K562 (cell line): ENCODE data around the gene VWA1. TPM values are rescaled to one million over a fixed set of nuclear protein-coding genes. Genes with fewer than 3 reads are reported as not detected.

Experiments used
- BACH1 ChIP-seq: fragments of 200-800 bp; sonication (Bioruptor generic); IDR thresholded peaks from 2 replicates; pipeline ENCODE4 v1.6.1; 2016; ENCODE audit warnings: missing genetic modification characterization, missing compliant biosample characterization
- DDX20 ChIP-seq: fragments of 450-650 bp; IDR thresholded peaks from 2 replicates; pipeline ENCODE4 v1.6.1; 2016; ENCODE audit warnings: missing genetic modification characterization, low read depth, mild to moderate bottlenecking, missing compliant biosample characterization, moderate library complexity
- DIDO1 ChIP-seq: fragments of 450-650 bp; IDR thresholded peaks from 2 replicates; pipeline ENCODE4 v1.6.1; 2016; ENCODE audit warnings: low read depth, missing biosample characterization, missing genetic modification characterization
- E2F3 ChIP-seq: fragments of 250-450 bp; sonication (Bioruptor Pico); IDR thresholded peaks from 2 replicates; pipeline ENCODE4 v1.4.0; 2020; ENCODE audit warnings: mild to moderate bottlenecking
- ELF1 ChIP-seq: fragments of 200-800 bp; sonication (Bioruptor generic); IDR thresholded peaks from 2 replicates; pipeline ENCODE4 v1.6.1; 2016; ENCODE audit warnings: missing genetic modification characterization, missing compliant biosample characterization
- ETV1 ChIP-seq: fragments of 450-650 bp; conservative IDR thresholded peaks from 2 replicates; pipeline ENCODE4 v1.6.1; 2016; ENCODE audit warnings: missing genetic modification characterization, control low read depth, low read depth, missing compliant biosample characterization
- ETV6 ChIP-seq, 3 experiments: fragments of 150-350 bp in 1 of 3; sonication (generic) in 1 of 3; formaldehyde crosslinking in 1 of 3; IDR thresholded peaks; 2 replicates each; pipeline versions ENCODE4 v1.6.1 to v1.8.0; 2014 to 2022; ENCODE audit warnings: borderline replicate concordance in 2 of 3, low read depth in 2 of 3, antibody characterized with exemption in 1 of 3, low read length in 1 of 3, mild to moderate bottlenecking in 1 of 3, missing genetic modification reagents in 1 of 3
- FOSL1 ChIP-seq: fragments of 200-800 bp; sonication (Bioruptor generic); conservative IDR thresholded peaks from 2 replicates; pipeline ENCODE4 v1.6.1; 2016; ENCODE audit warnings: missing genetic modification characterization, missing compliant biosample characterization
- FOXK2 ChIP-seq, 2 experiments: fragments of 450-650 bp; IDR thresholded peaks in 1 of 2; conservative IDR thresholded peaks in 1 of 2; 2 replicates each; pipeline ENCODE4 v1.6.1; 2016; ENCODE audit warnings: low read depth in 2 of 2, mild to moderate bottlenecking in 1 of 2
- HIVEP1 ChIP-seq: fragments of 250-450 bp; sonication (Bioruptor Pico); IDR thresholded peaks from 2 replicates; pipeline ENCODE4 v1.4.0; 2020; ENCODE audit warnings: mild to moderate bottlenecking
- HSF4 ChIP-seq: fragments of 250-450 bp; sonication (Bioruptor Pico); IDR thresholded peaks from 2 replicates; pipeline ENCODE4 v2.1.2; 2022; ENCODE audit warnings: mild to moderate bottlenecking, moderate library complexity, borderline replicate concordance
- MAZ ChIP-seq, 2 experiments: fragments of 450-650 bp in 1 of 2; sonication (generic) in 1 of 2; formaldehyde crosslinking; IDR thresholded peaks in 1 of 2; conservative IDR thresholded peaks in 1 of 2; 2 replicates each; pipeline versions ENCODE4 v1.4.0 to v1.5.0; 2020; ENCODE audit warnings: mild to moderate bottlenecking in 1 of 2, missing genetic modification reagents in 1 of 2
- MNT ChIP-seq, 2 experiments: fragments of 450-650 bp; conservative IDR thresholded peaks; 2 replicates each; pipeline ENCODE4 v1.6.1; 2017; ENCODE audit warnings: mild to moderate bottlenecking in 2 of 2, moderate library complexity in 2 of 2
- MXI1 ChIP-seq: IDR thresholded peaks from 2 replicates; pipeline ENCODE4 v1.6.1; 2011; ENCODE audit warnings: low read depth, mild to moderate bottlenecking, improper control_type of control experiment, low read length
- NFXL1 ChIP-seq: fragments of 450-650 bp; formaldehyde crosslinking; IDR thresholded peaks from 2 replicates; pipeline ENCODE4 v1.4.0; 2021; ENCODE audit warnings: mild to moderate bottlenecking
- PTRF ChIP-seq: fragments of 450-650 bp; IDR thresholded peaks from 2 replicates; pipeline ENCODE4 v1.6.1; 2016; ENCODE audit warnings: mild to moderate bottlenecking, missing genetic modification characterization, missing compliant biosample characterization
- PTTG1 ChIP-seq: fragments of 450-650 bp; IDR thresholded peaks from 2 replicates; pipeline ENCODE4 v1.6.1; 2016; ENCODE audit warnings: low read depth, mild to moderate bottlenecking, missing genetic modification characterization, missing compliant biosample characterization
- RBFOX2 ChIP-seq: fragments of 200-400 bp; formaldehyde crosslinking; IDR thresholded peaks from 2 replicates; pipeline ENCODE4 v1.6.1; 2017; ENCODE audit warnings: low read depth, mild to moderate bottlenecking, low read length, moderate library complexity
- RCOR1 ChIP-seq, 2 experiments: IDR thresholded peaks; 2 replicates each; pipeline ENCODE4 v1.6.1; 2012; ENCODE audit warnings: low read depth in 2 of 2, low read length in 2 of 2, borderline replicate concordance in 1 of 2, improper control_type of control experiment in 1 of 2
- TCF15 ChIP-seq: fragments of 250-450 bp; sonication (Bioruptor Pico); IDR thresholded peaks from 2 replicates; pipeline ENCODE4 v1.8.0; 2022; ENCODE audit warnings: moderate library complexity, mild to moderate bottlenecking, inconsistent platforms
- ZNF282 ChIP-seq: sonication (generic); formaldehyde crosslinking; IDR thresholded peaks from 2 replicates; pipeline ENCODE4 v1.8.1; 2023; ENCODE audit warnings: missing genetic modification reagents
- ZNF347 ChIP-seq: fragments of 450-650 bp; formaldehyde crosslinking; IDR thresholded peaks from 2 replicates; pipeline ENCODE4 v1.4.0; 2020; ENCODE audit warnings: low read depth, mild to moderate bottlenecking, moderate library complexity
- ZNF584 ChIP-seq: fragments of 200-800 bp; sonication (Bioruptor generic); IDR thresholded peaks from 2 replicates; pipeline ENCODE4 v1.6.1; 2016; ENCODE audit warnings: low read depth, mild to moderate bottlenecking, missing genetic modification characterization, missing compliant biosample characterization
- ZNF589 ChIP-seq: fragments of 200-800 bp; sonication (Bioruptor generic); IDR thresholded peaks from 2 replicates; pipeline ENCODE4 v1.6.1; 2016; ENCODE audit warnings: low read depth, missing genetic modification characterization, missing compliant biosample characterization
- polyA plus RNA-seq, 8 experiments: library from polyadenylated mRNA; depleted of rRNA in 4 of 8; stranded (reverse) in 5 of 8; unstranded in 3 of 8; fragments of >200 nt; fragmentation: Nextera tagmentation in 2 of 8; fragmentation: Illumina TruSeq in 1 of 8; extraction: Ambion mirVana in 2 of 8; extraction: Trizol in 1 of 8; gene quantifications; 2 replicates each; pipeline versions ENCODE4 v1.2.1 to v1.2.3, GENCODE V29; 2011 to 2014; ENCODE audit warnings: inconsistent platforms in 1 of 8, missing spikeins in 1 of 8
- total RNA-seq, 7 experiments: library from RNA; depleted of rRNA in 6 of 7; stranded (reverse); fragments of >200 nt in 6 of 7; fragmentation: Illumina TruSeq in 2 of 7; extraction: Trizol in 2 of 7; gene quantifications; 2 replicates each; pipeline versions ENCODE4 v1.2.1 to v1.2.3, GENCODE V29; 2011 to 2021; ENCODE audit warnings: low replicate concordance in 1 of 7

The VWA1 gene
- total and polyA plus RNA-seq, 9 of the 15 experiments (the other 6 are each of a cell fraction or from before 2014, with no cell fraction given) = 0.01 to 6.4 (median 0.85) TPM

GRCh38 chr1:1422465-1423244, 12.8 kb upstream of the VWA1 start (continued):
- TF ChIP-seq BACH1 (tag) = peak; percentile 84; the same call in 1 of the 2 replicates
- TF ChIP-seq ZNF589 (CRISPR knock-in tag) = 0 out of 2 replicates have a peak, but pooled peaks have one; percentile 47
- TF ChIP-seq MAZ (CRISPR knock-in tag; conservative IDR thresholded peaks at IDR 0.05 in 1 of 2, IDR thresholded peaks at IDR 0.05 in 1 of 2) = 0 out of 4 replicates have a peak, but pooled peaks of 1 of the 2 experiments have one; percentile 36
- 0 out of 2 replicates have a peak, but pooled peaks have one; percentile 47 for TF ChIP-seq NFXL1 (CRISPR knock-in tag)
- TF ChIP-seq ZNF282 (CRISPR knock-in tag) = no peak
- TF ChIP-seq TCF15 (CRISPR knock-in tag) = 0 out of 2 replicates have a peak, but pooled peaks have one; percentile 74
- peak; percentile 44; the same call in 1 of the 2 replicates for TF ChIP-seq HSF4 (CRISPR knock-in tag)
- peak; percentile 87; the same call in 1 of the 2 replicates for TF ChIP-seq HIVEP1 (CRISPR knock-in tag)
- 0 out of 4 replicates have a peak, but pooled peaks of 1 of the 2 experiments have one; percentile 46 for TF ChIP-seq FOXK2 (conservative IDR thresholded peaks at IDR 0.05 in 1 of 2, IDR thresholded peaks at IDR 0.05 in 1 of 2; ENCODE audit: low read depth in 2 of 2)
- TF ChIP-seq ELF1 (tag) = peak; percentile 66
- TF ChIP-seq E2F3 (CRISPR knock-in tag) = 0 out of 2 replicates have a peak, but pooled peaks have one; percentile 62
- TF ChIP-seq MNT (conservative IDR thresholded peaks at IDR 0.05) = no peak
- TF ChIP-seq PTRF = peak; percentile 84
- TF ChIP-seq DDX20 (tag) = peak; percentile 89
- TF ChIP-seq RBFOX2 = peak; percentile 42; the same call in 1 of the 2 replicates
- TF ChIP-seq MXI1 = peak; percentile 73
- 0 out of 2 replicates have a peak, but pooled peaks have one; percentile 44 for TF ChIP-seq ZNF347
- TF ChIP-seq FOSL1 = peak; percentile 62
- TF ChIP-seq ETV1 (tag) = peak; percentile 60; the same call in 1 of the 2 replicates
- TF ChIP-seq ETV6 (IDR thresholded peaks at IDR 0.05; ENCODE audit: borderline replicate concordance in 1 of 2, low read depth in 2 of 2, low read length in 1 of 2) = peak; percentile 83 to 93
- TF ChIP-seq ETV6 (CRISPR knock-in tag; IDR thresholded peaks at IDR 0.05; ENCODE audit: borderline replicate concordance) = no peak
- 0 out of 2 replicates have a peak, but pooled peaks have one; percentile 40 for TF ChIP-seq DIDO1 (tag)
- TF ChIP-seq ZNF584 (CRISPR knock-in tag) = peak; percentile 74; the same call in 1 of the 2 replicates
- TF ChIP-seq PTTG1 (tag) = peak; percentile 89
- TF ChIP-seq RCOR1 (IDR thresholded peaks at IDR 0.05; ENCODE audit: borderline replicate concordance in 1 of 2, low read depth in 2 of 2, low read length in 2 of 2) = no peak
